Lower leg skin (tissue), 4 donors: Measurements from ENCODE around the gene DAAM2. TPM values are rescaled to one million over a fixed set of nuclear protein-coding genes. Genes with fewer than 3 reads are reported as not detected.

Experiments used
- DNase-seq, 2 donors: peaks; one replicate each; pipeline ENCODE4 v3.0.0-alpha.2; 2019; ENCODE audit warnings: low spot score in 2 of 2
- H3K4me3 ChIP-seq: fragments of 200-600 bp; sonication (generic); 2 replicates; pipeline ENCODE4 v1.5.1; 2017; ENCODE audit warnings: mild to moderate bottlenecking, low read depth; ENCODE audit not compliant: poor library complexity, severe bottlenecking
- CTCF ChIP-seq, 3 donors: fragments of 450-650 bp; IDR thresholded peaks; one replicate each; pipeline ENCODE4 v1.5.1; 2016; ENCODE audit warnings: antibody characterized with exemption in 3 of 3, mild to moderate bottlenecking in 3 of 3, moderate library complexity in 2 of 3
- POLR2A ChIP-seq, 2 donors: fragments of 450-650 bp; IDR thresholded peaks; one replicate each; pipeline ENCODE4 v1.6.1; 2016 to 2017; ENCODE audit warnings: antibody characterized with exemption in 2 of 2, mild to moderate bottlenecking in 1 of 2, moderate library complexity in 1 of 2
- WGBS, 2 donors: methylation state at CpG; one replicate each; pipeline ENCODE4 v1.1.5; 2018; 5-methylcytosine and 5-hydroxymethylcytosine counted together
- intact Hi-C: fragments of 100-400 bp; cut with DNase I; formaldehyde crosslinking; loops from one replicate; pipeline ENCODE4 v1.15.0; 2023; ENCODE audit warnings: low total_unique reads
- total RNA-seq, 4 donors: library from RNA; depleted of rRNA; stranded (reverse); fragments of >200 nt; gene quantifications; one replicate each; pipeline ENCODE4 v1.1.0, GENCODE V29; 2016

Gene DAAM2
- total RNA-seq, 4 donors from 2014 or later: 5.6 to 16.9 (median 8.1) TPM

- WGBS, 2 donors: 90 to 91% methylated on average over 10 of the region's 10 CpGs
- no peak overlapping the region for H3K4me3 ChIP-seq
- intact Hi-C loops: no loop called here
- DNase-seq: peak in 1 of 2 donors; percentile 45
- TF ChIP-seq POLR2A (IDR thresholded peaks at IDR 0.05) (no peak), CTCF (IDR thresholded peaks at IDR 0.05) (no peak)
Observed at GRCh38 chr6:39899554-39900295, 107.5 kb downstream of the DAAM2 start.

- DNase-seq: peak in 1 of 2 donors; percentile 57
- intact Hi-C loops: no loop called here
- TF ChIP-seq CTCF (IDR thresholded peaks at IDR 0.05): no peak
- no peak for TF ChIP-seq POLR2A (IDR thresholded peaks at IDR 0.05)
- WGBS, 2 donors: 79 to 80% methylated on average over 10 of the region's 10 CpGs
- H3K4me3 ChIP-seq: no peak overlapping the region
Observed at GRCh38 chr6:39901116-39901655, 109.0 kb downstream of the DAAM2 start.

GRCh38 chr6:39901670-39902069 lies 109.5 kb downstream of the DAAM2 start:
- TF ChIP-seq CTCF (IDR thresholded peaks at IDR 0.05): no peak
- no peak for TF ChIP-seq POLR2A (IDR thresholded peaks at IDR 0.05)
- DNase-seq: peak in 1 of 2 donors; percentile 75
- no peak overlapping the region for H3K4me3 ChIP-seq
- intact Hi-C loops: no loop called here
- WGBS, 2 donors: 84 to 86% methylated on average over 19 of the region's 19 CpGs

GRCh38 chr6:39902136-39902535 lies 110.0 kb downstream of the DAAM2 start:
- TF ChIP-seq POLR2A (IDR thresholded peaks at IDR 0.05): no peak
- TF ChIP-seq CTCF (IDR thresholded peaks at IDR 0.05): no peak
- DNase-seq: no peak
- no peak overlapping the region for H3K4me3 ChIP-seq
- 81 to 89% methylated on average over 2 of the region's 2 CpGs for WGBS, 2 donors
- intact Hi-C loops: no loop called here

- WGBS, 2 donors: 90 to 96% methylated on average over 4 of the region's 4 CpGs
- no peak overlapping the region for H3K4me3 ChIP-seq
- TF ChIP-seq POLR2A (IDR thresholded peaks at IDR 0.05): no peak
- intact Hi-C loops: no loop called here
- peak in 1 of 2 donors; percentile 63 for DNase-seq
Observed at GRCh38 chr6:39902786-39903465, 110.8 kb downstream of the DAAM2 start.

- peak in 1 of 2 donors; percentile 81 for DNase-seq
- 87 to 93% methylated on average over 6 of the region's 6 CpGs for WGBS, 2 donors
- no peak overlapping the region for H3K4me3 ChIP-seq
- no peak for TF ChIP-seq POLR2A (IDR thresholded peaks at IDR 0.05)
- no peak for TF ChIP-seq CTCF (IDR thresholded peaks at IDR 0.05)
- intact Hi-C loops: no loop called here
Observed at GRCh38 chr6:39903656-39904055, 111.5 kb downstream of the DAAM2 start.
